ENCODE data around the gene TXNDC15. TPM values are rescaled to one million over a fixed set of nuclear protein-coding genes. Genes with fewer than 3 reads are reported as not detected.

The TXNDC15 gene
- total and polyA plus RNA-seq, 2 of the 13 experiments (the other 11 are each of a cell fraction or from before 2014, with no cell fraction given) = 22.2 to 49.9 TPM

DNA sequence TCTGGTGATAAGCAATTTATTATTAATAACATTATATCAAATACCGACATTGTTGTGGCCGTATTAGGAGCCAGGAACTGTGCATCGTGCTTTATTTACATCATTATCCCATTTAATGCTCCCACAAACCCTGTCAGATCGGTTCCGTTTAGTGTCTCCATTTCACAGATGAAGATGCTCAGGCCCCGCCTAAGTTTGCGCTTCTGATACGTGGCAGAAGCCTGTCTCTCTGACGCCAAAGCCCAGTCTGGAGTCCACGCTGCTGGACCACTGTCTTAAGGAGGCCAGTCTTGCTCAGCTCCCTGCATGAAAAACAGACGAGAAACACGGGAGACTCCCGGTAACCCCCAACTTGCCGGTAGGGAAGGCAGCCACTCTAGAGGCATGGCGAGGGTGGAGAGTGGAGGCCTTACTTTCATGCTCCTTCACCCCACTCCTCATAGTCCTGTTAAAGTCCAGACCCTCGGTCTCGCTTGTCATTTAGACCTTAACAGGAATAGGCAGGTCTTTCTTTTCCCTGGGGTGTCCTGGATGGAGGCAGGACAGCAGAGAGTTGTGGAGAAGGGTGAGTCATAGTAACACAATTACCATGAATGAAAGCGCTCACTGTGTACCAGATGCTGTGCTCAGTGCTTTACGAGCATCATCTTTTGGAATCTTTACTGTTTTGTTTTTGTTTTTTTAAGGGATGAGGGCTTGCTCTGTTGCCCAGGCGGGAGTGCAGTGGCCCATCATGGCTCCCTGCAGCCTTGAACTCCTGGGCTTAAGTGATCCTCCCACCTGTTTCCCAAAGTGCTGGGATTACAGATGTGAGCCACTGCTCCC, 872 bp downstream of the TXNDC15 start (continued):
- TF ChIP-seq KLF16 (CRISPR knock-in tag; IDR thresholded peaks at IDR 0.05) (no peak), ARID2 (CRISPR knock-in tag; IDR thresholded peaks at IDR 0.05; ENCODE audit: borderline replicate concordance) (0 out of 2 replicates have a peak, but pooled peaks have one; percentile 10), TCF7L2 (IDR thresholded peaks at IDR 0.05; ENCODE audit: low read depth, low read length) (no peak), HMG20A (CRISPR knock-in tag; IDR thresholded peaks at IDR 0.05; ENCODE audit: borderline replicate concordance) (no peak), MEIS2 (CRISPR knock-in tag; IDR thresholded peaks at IDR 0.05) (no peak), NFKB2 (CRISPR knock-in tag; IDR thresholded peaks at IDR 0.05; ENCODE audit: borderline replicate concordance) (no peak), ELF4 (CRISPR knock-in tag; IDR thresholded peaks at IDR 0.05; ENCODE audit: borderline replicate concordance) (0 out of 2 replicates have a peak, but pooled peaks have one; percentile 4), CEBPG (CRISPR knock-in tag; IDR thresholded peaks at IDR 0.05) (no peak; the same call in 1 of the 2 replicates), DNMT3B (CRISPR knock-in tag; conservative IDR thresholded peaks at IDR 0.05) (no peak), ZNF17 (CRISPR knock-in tag; IDR thresholded peaks at IDR 0.05) (no peak), ISL2 (CRISPR knock-in tag; IDR thresholded peaks at IDR 0.05) (no peak), ZNF468 (CRISPR knock-in tag; IDR thresholded peaks at IDR 0.05) (no peak), ZSCAN30 (CRISPR knock-in tag; IDR thresholded peaks at IDR 0.05) (0 out of 2 replicates have a peak, but pooled peaks have one; percentile 6), SRSF1 (optimal IDR thresholded peaks at IDR 0.05; ENCODE audit: low read depth, low read length) (no peak), ZNF773 (CRISPR knock-in tag; IDR thresholded peaks at IDR 0.05; ENCODE audit: borderline replicate concordance) (no peak), HDAC6 (IDR thresholded peaks at IDR 0.05; ENCODE audit: low read depth, low read length) (no peak), NFIB (CRISPR knock-in tag; IDR thresholded peaks at IDR 0.05; ENCODE audit: borderline replicate concordance) (no peak), ZC3H13 (CRISPR knock-in tag; IDR thresholded peaks at IDR 0.05) (no peak; the same call in 1 of the 2 replicates), ZNF660 (CRISPR knock-in tag; IDR thresholded peaks at IDR 0.05; ENCODE audit: borderline replicate concordance, low read depth) (no peak), ZNF350 (CRISPR knock-in tag; IDR thresholded peaks at IDR 0.05; ENCODE audit: borderline replicate concordance, low read depth) (no peak), RAD51 (IDR thresholded peaks at IDR 0.05; ENCODE audit: borderline replicate concordance) (no peak), SAP130 (CRISPR knock-in tag; IDR thresholded peaks at IDR 0.05; ENCODE audit: low read depth) (no peak)
- TF ChIP-seq, protein P1, sequence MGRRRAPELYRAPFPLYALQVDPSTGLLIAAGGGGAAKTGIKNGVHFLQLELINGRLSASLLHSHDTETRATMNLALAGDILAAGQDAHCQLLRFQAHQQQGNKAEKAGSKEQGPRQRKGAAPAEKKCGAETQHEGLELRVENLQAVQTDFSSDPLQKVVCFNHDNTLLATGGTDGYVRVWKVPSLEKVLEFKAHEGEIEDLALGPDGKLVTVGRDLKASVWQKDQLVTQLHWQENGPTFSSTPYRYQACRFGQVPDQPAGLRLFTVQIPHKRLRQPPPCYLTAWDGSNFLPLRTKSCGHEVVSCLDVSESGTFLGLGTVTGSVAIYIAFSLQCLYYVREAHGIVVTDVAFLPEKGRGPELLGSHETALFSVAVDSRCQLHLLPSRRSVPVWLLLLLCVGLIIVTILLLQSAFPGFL (CRISPR knock-in tag; IDR thresholded peaks at IDR 0.05) = no peak
- TF ChIP-seq, protein P2, sequence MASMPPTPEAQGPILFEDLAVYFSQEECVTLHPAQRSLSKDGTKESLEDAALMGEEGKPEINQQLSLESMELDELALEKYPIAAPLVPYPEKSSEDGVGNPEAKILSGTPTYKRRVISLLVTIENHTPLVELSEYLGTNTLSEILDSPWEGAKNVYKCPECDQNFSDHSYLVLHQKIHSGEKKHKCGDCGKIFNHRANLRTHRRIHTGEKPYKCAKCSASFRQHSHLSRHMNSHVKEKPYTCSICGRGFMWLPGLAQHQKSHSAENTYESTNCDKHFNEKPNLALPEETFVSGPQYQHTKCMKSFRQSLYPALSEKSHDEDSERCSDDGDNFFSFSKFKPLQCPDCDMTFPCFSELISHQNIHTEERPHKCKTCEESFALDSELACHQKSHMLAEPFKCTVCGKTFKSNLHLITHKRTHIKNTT (CRISPR knock-in tag; IDR thresholded peaks at IDR 0.05) = no peak
- TF ChIP-seq, protein P3, sequence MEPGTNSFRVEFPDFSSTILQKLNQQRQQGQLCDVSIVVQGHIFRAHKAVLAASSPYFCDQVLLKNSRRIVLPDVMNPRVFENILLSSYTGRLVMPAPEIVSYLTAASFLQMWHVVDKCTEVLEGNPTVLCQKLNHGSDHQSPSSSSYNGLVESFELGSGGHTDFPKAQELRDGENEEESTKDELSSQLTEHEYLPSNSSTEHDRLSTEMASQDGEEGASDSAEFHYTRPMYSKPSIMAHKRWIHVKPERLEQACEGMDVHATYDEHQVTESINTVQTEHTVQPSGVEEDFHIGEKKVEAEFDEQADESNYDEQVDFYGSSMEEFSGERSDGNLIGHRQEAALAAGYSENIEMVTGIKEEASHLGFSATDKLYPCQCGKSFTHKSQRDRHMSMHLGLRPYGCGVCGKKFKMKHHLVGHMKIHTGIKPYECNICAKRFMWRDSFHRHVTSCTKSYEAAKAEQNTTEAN (CRISPR knock-in tag; conservative IDR thresholded peaks at IDR 0.05) = no peak
- TF ChIP-seq, protein P4, sequence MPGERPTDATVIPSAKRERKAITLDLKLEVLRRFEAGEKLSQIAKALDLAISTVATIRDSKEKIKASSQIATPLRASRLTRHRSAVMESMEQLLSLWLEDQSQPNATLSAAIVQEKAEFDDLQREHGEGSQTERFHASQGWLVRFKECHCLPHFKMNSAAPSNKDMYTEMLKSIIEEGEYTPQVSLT (CRISPR knock-in tag; IDR thresholded peaks at IDR 0.05; ENCODE audit: borderline replicate concordance, low read depth) = no peak
- TF ChIP-seq, protein P5, sequence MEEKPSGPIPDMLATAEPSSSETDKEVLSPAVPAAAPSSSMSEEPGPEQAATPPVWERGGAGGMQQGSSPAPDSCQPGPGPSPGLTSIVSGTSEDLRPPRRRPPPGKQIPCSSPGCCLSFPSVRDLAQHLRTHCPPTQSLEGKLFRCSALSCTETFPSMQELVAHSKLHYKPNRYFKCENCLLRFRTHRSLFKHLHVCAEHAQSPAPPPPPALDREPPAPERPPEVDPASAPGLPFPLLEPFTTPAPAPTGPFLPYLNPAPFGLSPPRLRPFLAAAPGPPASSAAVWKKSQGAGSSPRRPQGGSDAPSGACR (CRISPR knock-in tag; IDR thresholded peaks at IDR 0.05) = no peak

All from HepG2 (cell line).